HG03469 (cell line): ENCODE results near the gene FCHSD2.
"Not testable (repeated sequence)": the region's sequence is repeated elsewhere in the genome, so short reads cannot be mapped to it uniquely, and the experiment has no call there.

Source experiments
- ATAC-seq: cut with Tn5 transposase; IDR thresholded peaks from one replicate; pipeline ENCODE4 v1.9.1; 2021; ENCODE audit warnings: mild to moderate bottlenecking, moderate library complexity, moderate number of reproducible peaks; ENCODE audit not compliant: unreplicated experiment

The FCHSD2 gene

GRCh38 chr11:73152086-73152853 lies 10.2 kb upstream of the FCHSD2 start:
- ATAC-seq = no peak

- ATAC-seq = no peak
Observed at GRCh38 chr11:73151416-73151815, 9.3 kb upstream of the FCHSD2 start.

DNA sequence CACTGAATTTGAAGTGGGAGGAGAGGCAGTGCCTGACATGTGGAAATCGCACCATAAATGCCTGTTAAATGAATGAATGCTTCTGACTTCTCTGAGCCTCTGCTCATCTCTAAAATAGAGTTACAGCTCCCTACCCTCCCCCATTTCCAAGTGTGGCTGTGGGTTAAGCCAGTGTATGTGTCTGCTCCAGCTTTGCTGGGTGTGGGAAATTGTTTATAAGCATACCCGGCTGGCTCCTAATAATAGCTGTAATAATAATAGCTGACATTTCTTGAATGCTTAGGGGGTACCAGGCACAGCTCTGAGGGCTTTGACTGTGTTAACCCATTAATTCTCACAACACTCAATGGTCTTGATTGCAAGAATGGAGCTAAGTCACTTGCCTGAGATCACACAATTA lies 7.0 kb upstream of the FCHSD2 start:
- no peak for ATAC-seq

GRCh38 chr11:73147771-73148681 lies 5.9 kb upstream of the FCHSD2 start:
- ATAC-seq = no peak

- no peak for ATAC-seq
Observed at GRCh38 chr11:73145986-73146575, 4.0 kb upstream of the FCHSD2 start.

DNA sequence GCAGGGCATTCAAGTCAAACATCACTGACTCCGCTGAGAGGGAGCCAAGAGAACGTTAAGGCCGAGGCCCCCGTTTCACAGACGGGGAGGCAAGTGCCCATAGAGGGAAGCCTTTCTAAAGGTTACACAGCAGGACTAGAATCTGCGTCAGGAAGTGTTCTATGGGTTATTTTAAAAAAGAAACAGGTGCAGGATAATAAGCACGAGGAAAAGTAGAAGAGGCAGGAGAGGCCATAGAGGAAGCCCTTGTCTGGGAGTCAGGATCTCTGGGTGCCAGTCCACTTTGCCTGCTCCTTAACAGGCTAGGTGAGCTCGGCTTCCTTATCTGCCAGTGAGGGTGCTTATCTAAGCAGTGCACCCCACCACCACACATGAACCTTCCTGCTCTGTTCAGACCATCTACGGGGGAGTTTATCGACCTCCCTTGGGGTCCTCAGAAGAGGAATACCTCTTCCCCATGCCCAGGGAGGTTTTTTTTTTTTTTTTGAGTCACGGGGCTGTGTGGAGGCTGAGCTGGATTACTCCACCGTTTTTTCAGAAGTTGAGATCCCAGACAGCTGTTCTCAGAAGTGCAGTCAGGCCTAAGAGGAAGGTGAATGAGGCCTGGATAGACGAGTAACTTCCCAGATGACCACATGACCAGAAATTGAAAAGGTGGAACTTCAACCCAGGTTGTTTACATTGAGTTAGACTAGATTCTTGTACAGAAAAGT lies 1.2 kb upstream of the FCHSD2 start:
- no peak for ATAC-seq

DNA sequence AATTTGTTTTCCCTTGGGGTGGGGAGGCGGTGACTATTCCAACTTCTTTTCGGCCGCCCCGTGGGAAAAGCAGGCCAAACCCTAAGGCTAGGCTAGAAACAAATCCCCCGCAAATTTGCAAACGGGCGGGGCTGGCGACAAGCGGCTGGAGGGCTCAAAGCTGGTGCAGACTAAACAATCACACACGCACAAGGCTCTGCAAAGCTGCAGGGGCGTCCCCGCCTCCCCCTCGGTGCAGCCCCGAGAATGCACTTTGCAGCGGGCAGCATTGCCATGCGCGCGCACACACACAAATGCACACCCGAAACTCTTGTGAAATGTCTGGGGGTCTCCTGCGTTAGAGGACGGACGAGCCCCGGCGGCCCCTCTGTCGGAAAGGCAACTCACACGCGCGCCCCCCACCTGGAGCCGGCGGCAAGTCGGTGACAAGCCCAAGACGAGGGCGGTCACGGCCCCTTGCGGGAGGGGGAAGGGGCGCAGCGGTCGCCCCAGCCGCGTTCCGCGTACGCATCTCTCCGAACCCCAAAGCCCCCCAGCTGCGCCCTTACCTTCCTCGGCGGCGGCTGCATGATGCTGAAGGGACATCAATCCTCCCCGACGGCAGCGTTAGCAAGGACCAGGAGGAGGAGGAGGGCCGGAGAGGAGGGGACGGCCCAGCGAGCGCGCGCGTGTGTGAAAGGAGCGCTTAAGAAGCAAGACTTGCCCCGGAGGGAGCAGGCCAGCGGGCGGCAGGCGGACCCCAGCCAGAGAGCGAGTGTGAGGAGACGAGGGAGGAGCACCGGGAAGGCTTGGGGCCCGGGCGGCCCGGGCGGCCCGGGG lies 600 bp downstream of the FCHSD2 start:
- peak; percentile 17 for ATAC-seq

GRCh38 chr11:73141031-73141308 lies 1.1 kb downstream of the FCHSD2 start:
- no peak for ATAC-seq

DNA sequence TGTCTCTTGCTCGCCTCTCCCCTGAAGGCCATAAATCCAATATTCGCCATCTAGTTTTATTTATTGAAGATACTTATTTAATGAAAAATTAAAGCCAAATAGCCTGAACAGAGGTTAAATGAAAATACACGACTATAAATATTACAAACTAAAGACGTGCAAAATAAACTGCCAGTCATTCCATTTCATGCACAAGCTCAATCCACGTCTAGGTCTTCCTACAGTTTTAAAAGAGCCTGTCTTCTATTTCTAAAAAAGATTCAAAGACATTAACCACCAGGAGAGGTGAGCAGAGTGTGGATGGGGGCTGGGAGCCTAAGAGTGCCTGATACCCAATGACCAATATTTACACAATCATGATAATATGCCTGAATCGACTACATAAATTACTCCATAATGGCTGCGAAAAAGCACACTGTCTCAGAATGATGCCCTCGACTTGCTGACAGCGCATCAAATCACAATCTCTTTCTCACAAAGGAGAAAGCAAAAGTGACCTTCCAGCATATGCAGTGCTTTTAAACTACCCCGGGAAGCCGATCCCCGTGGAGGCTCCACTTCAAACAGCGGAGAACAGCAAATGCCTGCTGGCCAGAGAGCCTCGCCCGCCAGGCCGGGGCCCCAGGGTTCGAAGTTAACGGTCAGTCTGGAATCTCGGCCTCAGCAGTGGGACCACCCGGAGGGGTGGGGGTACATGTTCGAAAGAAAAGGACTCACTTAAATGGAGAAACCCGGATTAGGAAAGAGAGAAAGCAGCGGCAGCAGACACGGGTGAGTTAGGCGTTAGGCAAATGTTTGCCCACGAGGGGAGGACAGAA lies 1.7 kb downstream of the FCHSD2 start:
- ATAC-seq = no peak

DNA sequence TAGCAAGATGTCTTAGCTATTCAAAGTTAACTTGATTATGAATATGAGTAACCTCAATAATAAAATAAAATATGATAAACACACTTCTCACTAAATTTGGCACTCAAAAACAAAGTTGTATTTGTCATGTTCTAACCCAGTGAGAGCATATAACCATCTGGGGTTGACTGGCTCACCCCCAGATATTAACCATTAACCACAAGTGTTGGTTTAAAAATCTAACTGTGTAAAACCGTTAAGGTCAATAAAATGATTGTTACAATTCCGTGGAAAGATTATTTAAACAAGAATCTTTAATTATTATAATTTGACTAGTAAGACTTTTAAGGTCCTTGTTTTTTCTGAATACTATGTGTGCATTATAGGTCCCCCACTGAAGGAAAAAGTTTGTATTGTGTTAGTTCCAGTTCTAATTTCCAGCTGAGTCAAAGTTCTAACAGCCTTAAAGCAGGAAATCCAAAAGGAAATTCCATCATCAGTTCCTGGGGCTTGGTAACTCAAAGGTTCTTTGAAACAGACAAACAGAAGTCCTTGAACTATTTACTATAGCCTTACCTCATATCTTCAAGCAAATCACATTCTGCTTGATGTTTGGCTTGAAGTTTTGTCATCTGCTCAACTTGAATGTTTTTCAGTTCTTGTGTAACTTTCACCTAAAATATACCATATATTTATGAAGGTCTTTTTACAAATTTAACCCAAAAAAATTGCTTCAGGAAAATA lies 2.5 kb downstream of the FCHSD2 start:
- no peak for ATAC-seq

- ATAC-seq = no peak
Observed at GRCh38 chr11:73137944-73138274, 4.2 kb downstream of the FCHSD2 start.

GRCh38 chr11:73137262-73137943 lies 4.7 kb downstream of the FCHSD2 start:
- no peak for ATAC-seq

GRCh38 chr11:73136722-73137121 lies 5.4 kb downstream of the FCHSD2 start:
- ATAC-seq = not testable (repeated sequence)

- no peak for ATAC-seq
Observed at GRCh38 chr11:73135346-73136284, 6.5 kb downstream of the FCHSD2 start.

GRCh38 chr11:73132349-73132748 lies 9.8 kb downstream of the FCHSD2 start:
- not testable (repeated sequence) for ATAC-seq

DNA sequence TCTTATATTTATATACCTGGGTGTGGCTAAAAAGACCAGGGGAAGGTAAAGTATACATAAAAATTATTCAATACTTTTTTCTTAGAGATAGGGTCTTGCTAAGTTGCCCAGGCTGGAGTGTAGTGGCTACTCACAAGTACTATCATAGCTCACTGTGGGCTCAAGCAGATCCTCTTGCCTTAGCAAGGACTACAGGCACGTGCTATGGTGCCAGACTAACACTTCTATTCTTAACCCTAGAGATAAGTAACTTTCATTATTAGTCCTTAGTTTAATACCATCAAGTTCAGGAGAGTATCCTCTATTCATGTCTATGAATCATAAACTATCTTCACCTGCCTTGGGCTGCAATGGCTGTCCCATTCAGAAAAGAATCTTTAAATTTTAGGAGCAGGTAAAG lies 11.9 kb downstream of the FCHSD2 start:
- no peak for ATAC-seq

- no peak for ATAC-seq
Observed at GRCh38 chr11:73129198-73129597, 12.9 kb downstream of the FCHSD2 start.
